GM23248 (cell line): ENCODE measurements around the gene ZNF426.

Experiments
- EZH2 ChIP-seq: fragments of 200-600 bp; sonication (generic); IDR thresholded peaks from 2 replicates; pipeline ENCODE4 v1.6.1; 2018; ENCODE audit warnings: antibody characterized with exemption, mild to moderate bottlenecking; ENCODE audit not compliant: insufficient read depth, poor library complexity, severe bottlenecking
- EZH2phosphoT487 ChIP-seq: fragments of 200-600 bp; sonication (generic); IDR thresholded peaks from 2 replicates; pipeline ENCODE4 v1.6.1; 2018; ENCODE audit warnings: antibody characterized with exemption, moderate library complexity, mild to moderate bottlenecking, low read depth; ENCODE audit not compliant: insufficient read depth

GRCh38 chr19:9565900-9566705 is 27.7 kb upstream of the ZNF426 start:
- TF ChIP-seq EZH2: no peak
- TF ChIP-seq EZH2phosphoT487: no peak
